ENCODE data around the gene SERINC3.

DNA sequence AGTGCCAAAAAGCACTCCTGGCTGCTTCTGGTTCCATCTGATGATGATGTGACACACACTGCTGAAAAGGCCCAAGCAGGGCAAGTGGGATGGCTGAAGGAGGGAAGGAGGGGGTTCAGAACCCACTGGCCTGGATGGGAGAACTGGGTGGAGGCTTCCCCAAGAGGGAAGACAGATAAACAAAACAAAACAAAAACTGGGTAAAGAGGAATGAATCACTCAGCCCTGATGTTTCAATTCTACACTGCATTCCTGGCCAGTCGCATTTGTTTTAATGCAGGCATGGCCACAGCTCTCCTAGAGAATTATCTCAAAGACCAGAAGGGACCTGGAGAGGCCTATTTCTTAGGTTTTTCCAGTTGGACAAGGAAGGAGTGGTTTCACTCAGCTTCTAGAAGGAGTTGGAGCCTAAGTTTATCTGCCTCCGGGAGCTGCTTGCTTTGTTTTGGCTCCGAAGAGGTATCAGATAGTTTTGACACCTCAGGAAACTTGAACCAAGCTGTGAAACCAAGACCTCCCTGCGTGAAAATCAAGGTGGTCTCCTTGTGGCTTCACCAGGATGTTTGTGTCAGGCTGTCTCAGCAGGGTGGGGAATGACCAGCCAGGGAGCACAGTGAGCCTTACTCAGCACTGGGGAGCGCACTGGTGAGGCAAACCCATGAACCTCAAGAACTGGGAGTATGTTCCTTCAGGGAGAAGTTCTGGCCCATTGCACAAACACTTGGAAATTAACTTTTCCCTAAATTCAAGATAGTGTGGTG is 30.1 kb downstream of the SERINC3 start:
- TF ChIP-seq, protein P1, sequence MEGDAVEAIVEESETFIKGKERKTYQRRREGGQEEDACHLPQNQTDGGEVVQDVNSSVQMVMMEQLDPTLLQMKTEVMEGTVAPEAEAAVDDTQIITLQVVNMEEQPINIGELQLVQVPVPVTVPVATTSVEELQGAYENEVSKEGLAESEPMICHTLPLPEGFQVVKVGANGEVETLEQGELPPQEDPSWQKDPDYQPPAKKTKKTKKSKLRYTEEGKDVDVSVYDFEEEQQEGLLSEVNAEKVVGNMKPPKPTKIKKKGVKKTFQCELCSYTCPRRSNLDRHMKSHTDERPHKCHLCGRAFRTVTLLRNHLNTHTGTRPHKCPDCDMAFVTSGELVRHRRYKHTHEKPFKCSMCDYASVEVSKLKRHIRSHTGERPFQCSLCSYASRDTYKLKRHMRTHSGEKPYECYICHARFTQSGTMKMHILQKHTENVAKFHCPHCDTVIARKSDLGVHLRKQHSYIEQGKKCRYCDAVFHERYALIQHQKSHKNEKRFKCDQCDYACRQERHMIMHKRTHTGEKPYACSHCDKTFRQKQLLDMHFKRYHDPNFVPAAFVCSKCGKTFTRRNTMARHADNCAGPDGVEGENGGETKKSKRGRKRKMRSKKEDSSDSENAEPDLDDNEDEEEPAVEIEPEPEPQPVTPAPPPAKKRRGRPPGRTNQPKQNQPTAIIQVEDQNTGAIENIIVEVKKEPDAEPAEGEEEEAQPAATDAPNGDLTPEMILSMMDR (optimal IDR thresholded peaks at IDR 0.05 in 1 of 3, IDR thresholded peaks at IDR 0.05 in 1 of 3, conservative IDR thresholded peaks at IDR 0.05 in 1 of 3; ENCODE audit: extremely low read depth in 1 of 3, insufficient read depth in 2 of 3, low read length in 3 of 3): no peak
- TF ChIP-seq EZH2 (IDR thresholded peaks at IDR 0.05; ENCODE audit: low read length): no peak
